Endothelial cell of umbilical vein (primary cell): Measurements from ENCODE around the gene WLS. TPM values are rescaled to one million over a fixed set of nuclear protein-coding genes. Genes with fewer than 3 reads are reported as not detected.

Source experiments
- BruUV-seq: library from RNA; stranded (reverse); fragments of 400-500 nt; replicated peaks from 2 replicates; lab custom pipeline; 2021; lab: Mats Ljungman, UMichigan
- CTCF ChIA-PET: fragments of 300-600, 350-600 bp; sonication (Branson Sonifier 250); formaldehyde crosslinking; loops from one replicate; lab custom pipeline; 2021; ENCODE audit warnings: antibody characterized with exemption, inconsistent platforms; lab: Charles Lee
- POLR2A ChIA-PET: fragments of 300-600, 350-600 bp; sonication (Branson Sonifier 250); formaldehyde crosslinking; loops from one replicate; lab custom pipeline; 2021; ENCODE audit warnings: antibody characterized with exemption, inconsistent platforms; lab: Charles Lee
- DNase-seq: peaks from one replicate; pipeline ENCODE4 v3.0.0-alpha.2; 2011; ENCODE audit warnings: low read depth, low spot score
- FAIRE-seq: peaks from 2 replicates; lab custom pipeline; 2011; peaks lifted over from hg19 to GRCh38; lab: Jason Lieb, UNC
- H2AFZ ChIP-seq: 2 replicates; pipeline ENCODE4 v1.6.0; 2012; ENCODE audit warnings: low read depth, low read length, control low read depth, inconsistent platforms
- H3K27ac ChIP-seq: 2 replicates; pipeline ENCODE4 v1.5.1; 2011; ENCODE audit warnings: low read depth, mild to moderate bottlenecking, control low read depth, low read length, moderate library complexity; ENCODE audit not compliant: insufficient read depth
- H3K27me3 ChIP-seq, 2 experiments: 2 replicates each; pipeline versions ENCODE4 v1.6.0 to v1.6.1; 2011; ENCODE audit warnings: low read length in 2 of 2, mixed read lengths in 1 of 2; ENCODE audit not compliant: control insufficient read depth in 2 of 2, insufficient read depth in 2 of 2
- H3K36me3 ChIP-seq, 2 experiments: 2 replicates in 1 of 2; 3 replicates in 1 of 2; pipeline ENCODE4 v1.5.1; 2011; ENCODE audit warnings: low read length in 2 of 2, mild to moderate bottlenecking in 1 of 2, moderate library complexity in 1 of 2; ENCODE audit not compliant: control insufficient read depth in 2 of 2, insufficient read depth in 2 of 2; ENCODE audit errors: extremely low read depth in 1 of 2
- H3K4me1 ChIP-seq: 3 replicates; pipeline ENCODE4 v1.5.1; 2011; ENCODE audit warnings: mild to moderate bottlenecking, low read length; ENCODE audit not compliant: control insufficient read depth, insufficient read depth; ENCODE audit errors: extremely low read depth
- H3K4me2 ChIP-seq: 2 replicates; pipeline ENCODE4 v1.6.1; 2011; ENCODE audit warnings: low read length, control low read depth, mixed read lengths; ENCODE audit not compliant: insufficient read depth
- H3K4me3 ChIP-seq, 3 experiments: fragments of 200-600 bp in 1 of 3; sonication (generic), shearing (Covaris generic) in 1 of 3; replicated peaks in 1 of 3; 2 replicates each; pipeline ENCODE4 v1.5.1; 2011 to 2016; ENCODE audit warnings: control low read depth in 3 of 3, low read length in 3 of 3, mild to moderate bottlenecking in 2 of 3, inconsistent platforms in 1 of 3, low read depth in 1 of 3, moderate library complexity in 1 of 3; ENCODE audit not compliant: insufficient read depth in 1 of 3
- H3K79me2 ChIP-seq: 2 replicates; pipeline ENCODE4 v1.6.0; 2012; ENCODE audit warnings: low read length, inconsistent platforms; ENCODE audit not compliant: control insufficient read depth, insufficient read depth
- H3K9ac ChIP-seq: replicated peaks from 2 replicates; pipeline ENCODE3; 2011; ENCODE audit warnings: low read length, control low read depth; ENCODE audit not compliant: insufficient read depth; ENCODE audit errors: extremely low read depth
- H3K9me1 ChIP-seq: replicated peaks from 3 replicates; pipeline ENCODE4 v1.6.0; 2011; ENCODE audit warnings: mild to moderate bottlenecking, low read length; ENCODE audit not compliant: control insufficient read depth, insufficient read depth; ENCODE audit errors: extremely low read depth
- H3K9me3 ChIP-seq: replicated peaks from 2 replicates; pipeline ENCODE4 v1.5.1; 2012; ENCODE audit warnings: low read length, inconsistent platforms; ENCODE audit not compliant: control insufficient read depth, insufficient read depth
- H4K20me1 ChIP-seq: replicated peaks from 2 replicates; pipeline ENCODE3; 2011; ENCODE audit warnings: mild to moderate bottlenecking, low read length; ENCODE audit not compliant: control insufficient read depth, insufficient read depth; ENCODE audit errors: extremely low read depth
- CTCF ChIP-seq, 2 donors: IDR thresholded peaks; 1 replicate in 1 of 2; 2 replicates in 1 of 2; pipeline ENCODE4 v1.5.1; 2011; ENCODE audit warnings: low read length in 2 of 2, mild to moderate bottlenecking in 2 of 2, moderate library complexity in 2 of 2, control low read depth in 1 of 2, inconsistent platforms in 1 of 2, low read depth in 1 of 2; ENCODE audit not compliant: insufficient read depth in 1 of 2; ENCODE audit errors: extremely low read depth in 1 of 2
- EZH2 ChIP-seq: IDR thresholded peaks from 2 replicates; pipeline ENCODE4 v1.6.1; 2012; ENCODE audit warnings: borderline replicate concordance, low read depth, mild to moderate bottlenecking, moderate library complexity, low read length, inconsistent platforms; ENCODE audit not compliant: severe bottlenecking
- FOS ChIP-seq: IDR thresholded peaks from 2 replicates; pipeline ENCODE4 v1.6.1; 2011; ENCODE audit warnings: mild to moderate bottlenecking, low read length, moderate library complexity, borderline replicate concordance; ENCODE audit not compliant: insufficient read depth
- GATA2 ChIP-seq: IDR thresholded peaks from 2 replicates; pipeline ENCODE4 v1.7.0; 2011; ENCODE audit warnings: low read depth, mild to moderate bottlenecking, moderate library complexity, mixed read lengths, low read length; ENCODE audit not compliant: insufficient read length, insufficient read depth
- JUN ChIP-seq: IDR thresholded peaks from 2 replicates; pipeline ENCODE4 v1.6.1; 2011; ENCODE audit warnings: borderline replicate concordance, low read depth; ENCODE audit not compliant: insufficient read length, insufficient read depth
- MYC ChIP-seq: IDR thresholded peaks from one replicate; pipeline ENCODE4 v1.6.1; 2011; ENCODE audit warnings: mild to moderate bottlenecking, low read depth, low read length
- POLR2A ChIP-seq: IDR thresholded peaks from 2 replicates; pipeline ENCODE4 v1.6.1; 2012; ENCODE audit warnings: low read depth, mild to moderate bottlenecking, control low read depth, low read length
- POLR2AphosphoS5 ChIP-seq: IDR thresholded peaks from 2 replicates; pipeline ENCODE4 v1.6.1; 2012; ENCODE audit warnings: low read depth, mild to moderate bottlenecking, control low read depth, low read length, moderate library complexity; ENCODE audit not compliant: insufficient read depth
- dilution Hi-C: fragments of 300-500 bp; cut with MboI; formaldehyde crosslinking; loops from one replicate; pipeline ENCODE4 v1.15.0; 2019; ENCODE audit warnings: low sequenced_read_pairs; ENCODE audit not compliant: extremely low pct_ligation_motif_present
- intact Hi-C: fragments of 100-400 bp; cut with micrococcal nuclease; formaldehyde crosslinking; loops from one replicate; pipeline ENCODE4 v1.10.0; 2022
- polyA plus RNA-seq, 4 experiments: library from polyadenylated mRNA; depleted of rRNA in 3 of 4; stranded (reverse) in 3 of 4; unstranded in 1 of 4; fragments of >200 nt; gene quantifications; 2 replicates each; pipeline versions ENCODE4 v1.2.1 to v1.2.3, GENCODE V29; 2011 to 2012; ENCODE audit warnings: missing spikeins in 1 of 4
- total RNA-seq: library from RNA; stranded (reverse); gene quantifications from 2 replicates; pipeline ENCODE4 v1.2.3, GENCODE V29; 2021
- TF ChIP-seq, protein P1 (sequence below): IDR thresholded peaks from 2 replicates; pipeline ENCODE4 v1.6.1; 2011; ENCODE audit not compliant: insufficient read depth, insufficient read length

Gene WLS
- total and polyA plus RNA-seq, 2 donors (not counting 3 experiments of a cell fraction or from before 2014, with no cell fraction given): 121 to 199 TPM

- Histone ChIP-seq H3K4me3 (no peak overlapping the region), H3K9me1 (no peaks in the 10 kb centered on the region), H3K9ac (no peak overlapping the region), H4K20me1 (no peaks in the 10 kb centered on the region), H3K4me1 (peaks cover 14% of the 10 kb centered on the region), H3K36me3 (peaks cover 1 to 7% of the 10 kb centered on the region in 2 experiments), H3K27me3 (no peaks in the 10 kb centered on the region), H3K27ac (no peak overlapping the region), H3K4me2 (peak overlapping the region; percentile 50), H3K9me3 (no peaks in the 10 kb centered on the region), H3K79me2 (peaks cover 89% of the 10 kb centered on the region), H2AFZ (no peak overlapping the region)
- dilution Hi-C loops: no loop called here
- FAIRE-seq: no peak
- TF ChIP-seq GATA2 (no peak), POLR2A (no peak), POLR2AphosphoS5 (no peak), FOS (no peak), EZH2 (no peak), MYC (no peak), JUN (no peak), CTCF (IDR thresholded peaks at IDR 0.05; ENCODE audit: extremely low read depth in 1 of 2, insufficient read depth in 1 of 2, low read depth in 1 of 2, low read length in 2 of 2) (no peak)
- TF ChIP-seq, protein P1, sequence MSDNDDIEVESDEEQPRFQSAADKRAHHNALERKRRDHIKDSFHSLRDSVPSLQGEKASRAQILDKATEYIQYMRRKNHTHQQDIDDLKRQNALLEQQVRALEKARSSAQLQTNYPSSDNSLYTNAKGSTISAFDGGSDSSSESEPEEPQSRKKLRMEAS: no peak
- DNase-seq: no peak
- intact Hi-C loops: loop anchor here (1.0 kb wide), 1 partner anchor 8 kb away; no protein-coding TSS in a partner anchor
- BruUV-seq: no TSS peak
- ChIA-PET POLR2A (interaction anchor here (1.0 to 1.3 kb wide), 3 partner anchors 10 to 14 kb away, joined by 3 to 5 read pairs (median 4); partner anchors contain the start of gene WLS), CTCF (interaction anchor here (0.8 to 2.0 kb wide), 5 partner anchors 8 to 104 kb away, joined by 3 to 5 read pairs (median 4); no protein-coding TSS in a partner anchor)
These were observed 11.0 kb downstream of the WLS start for GRCh38 chr1:68221001-68221979.
